Mononuclear cell (primary cell): ENCODE results near the gene MPI. TPM values are rescaled to one million over a fixed set of nuclear protein-coding genes. Genes with fewer than 3 reads are reported as not detected.

Experiments used
- H3K27me3 ChIP-seq: 2 replicates; pipeline ENCODE4 v1.6.0; 2011; ENCODE audit warnings: low read length, control low read depth; ENCODE audit not compliant: insufficient read depth
- H3K4me1 ChIP-seq: 2 replicates; pipeline ENCODE4 v1.5.1; 2011; ENCODE audit warnings: mild to moderate bottlenecking, low read length, control low read depth; ENCODE audit not compliant: insufficient read depth
- H3K4me3 ChIP-seq: 2 replicates; pipeline ENCODE4 v1.5.1; 2011; ENCODE audit warnings: mild to moderate bottlenecking, low read length, moderate library complexity
- H3K9me3 ChIP-seq: 2 replicates; pipeline ENCODE4 v1.5.1; 2011; ENCODE audit warnings: low read depth, mild to moderate bottlenecking, control low read depth, low read length
- total RNA-seq: library from RNA; depleted of rRNA; stranded (reverse); fragments of >200 nt; gene quantifications from one replicate; pipeline ENCODE4 v1.2.3, GENCODE V29; 2012

MPI gene
- total RNA-seq, 1 donor = 26.0 TPM

DNA sequence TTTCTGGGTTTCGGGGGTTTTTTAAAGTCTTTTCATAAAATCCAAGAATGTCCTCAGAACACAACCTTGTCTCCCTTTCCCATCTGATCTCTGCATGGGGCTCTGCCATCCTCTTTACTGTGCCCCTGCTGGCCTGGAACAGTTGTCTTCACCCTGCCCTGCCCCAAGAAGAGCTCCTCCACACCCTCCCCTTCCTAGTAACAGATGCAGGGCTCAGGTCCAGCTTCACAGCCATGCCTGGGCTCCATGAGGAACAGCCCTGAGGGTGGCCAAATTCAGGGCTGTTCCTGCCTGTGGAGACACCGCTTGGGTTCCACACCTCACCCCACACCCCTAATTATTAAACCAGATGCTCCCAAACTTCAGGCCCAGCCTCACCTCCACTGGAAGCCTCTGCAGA lies 34.0 kb upstream of the MPI start:
- Histone ChIP-seq H3K4me1 (peaks cover 38% of the 10 kb centered on the region), H3K4me3 (no peak overlapping the region), H3K27me3 (no peaks in the 10 kb centered on the region), H3K9me3 (no peaks in the 10 kb centered on the region)

DNA sequence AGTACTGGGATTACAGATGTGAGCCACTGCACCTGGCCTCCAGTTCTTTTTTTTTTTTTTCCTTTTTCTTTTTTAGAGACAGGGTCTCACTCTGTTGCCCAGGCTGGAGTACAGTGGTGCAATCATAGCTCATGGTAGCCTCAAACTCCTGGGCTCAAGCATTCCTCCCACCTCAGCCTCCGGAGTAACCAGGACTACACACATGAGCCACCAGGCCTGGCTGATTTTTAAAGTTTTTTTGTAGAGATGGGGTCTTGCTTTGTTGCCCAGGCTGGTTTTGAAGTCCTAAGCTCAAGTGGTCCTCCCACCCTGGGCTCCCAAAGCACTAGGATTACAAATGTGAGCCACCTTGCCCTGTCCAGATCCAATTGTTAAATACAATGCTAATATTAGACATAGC lies 33.3 kb upstream of the MPI start:
- Histone ChIP-seq H3K4me1 (peaks cover 38% of the 10 kb centered on the region), H3K4me3 (no peak overlapping the region), H3K9me3 (no peaks in the 10 kb centered on the region)

GRCh38 chr15:74857082-74857655 lies 32.7 kb upstream of the MPI start:
- H3K27me3 ChIP-seq = no peaks in the 10 kb centered on the region
- H3K4me1 ChIP-seq = peaks cover 38% of the 10 kb centered on the region
- no peak overlapping the region for H3K4me3 ChIP-seq
- H3K9me3 ChIP-seq = no peaks in the 10 kb centered on the region

More for the DNA sequence above, 33.3 kb upstream of the MPI start:
- H3K27me3 ChIP-seq = no peaks in the 10 kb centered on the region

GRCh38 chr15:74857671-74858368 lies 32.0 kb upstream of the MPI start:
- H3K27me3 ChIP-seq = no peaks in the 10 kb centered on the region
- no peaks in the 10 kb centered on the region for H3K9me3 ChIP-seq
- H3K4me1 ChIP-seq = peaks cover 38% of the 10 kb centered on the region
- no peak overlapping the region for H3K4me3 ChIP-seq

- Histone ChIP-seq H3K4me1 (peaks cover 41% of the 10 kb centered on the region), H3K27me3 (no peaks in the 10 kb centered on the region), H3K9me3 (no peaks in the 10 kb centered on the region), H3K4me3 (no peak overlapping the region)
Observed at GRCh38 chr15:74858369-74858740, 31.5 kb upstream of the MPI start.

DNA sequence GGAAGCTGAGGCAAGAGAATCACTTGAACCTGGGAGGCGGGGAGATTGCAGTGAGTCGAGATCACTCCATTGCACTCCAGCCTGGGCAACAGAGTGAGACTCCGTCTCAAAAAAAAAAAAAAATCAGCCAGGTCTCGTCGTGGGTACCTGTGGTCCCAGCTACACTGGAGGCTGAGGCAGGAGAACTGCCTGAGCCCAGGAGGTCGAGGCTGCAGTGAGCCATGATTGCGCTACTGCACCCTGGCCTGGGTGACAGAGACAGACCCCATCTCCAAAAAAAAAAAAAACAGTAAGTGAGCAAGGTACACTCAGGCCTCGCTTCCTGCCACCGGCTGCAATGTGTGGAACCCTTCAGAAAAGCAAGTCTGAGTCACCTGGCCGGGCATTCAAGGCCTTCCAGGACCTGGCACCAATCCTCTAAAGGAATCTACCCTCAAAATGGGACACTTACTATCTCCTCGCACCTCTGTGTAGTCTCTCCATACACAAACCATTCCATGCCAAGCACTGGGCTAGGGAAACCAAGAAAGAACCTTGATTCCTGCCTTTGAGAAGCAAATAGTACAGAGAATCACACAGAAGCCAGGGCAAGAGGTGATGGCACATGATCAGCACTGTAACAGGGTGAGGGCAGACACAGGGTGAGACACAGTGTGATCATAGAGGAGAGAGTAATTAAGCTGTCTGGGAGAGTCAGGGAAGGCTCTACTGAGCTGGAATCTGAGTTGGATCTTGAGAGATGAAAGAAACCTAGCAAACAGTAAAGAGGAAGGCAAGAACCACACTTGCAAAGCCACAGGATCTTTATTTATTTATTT lies 26.4 kb upstream of the MPI start:
- H3K4me1 ChIP-seq = peaks cover 65% of the 10 kb centered on the region
- no peaks in the 10 kb centered on the region for H3K9me3 ChIP-seq

GRCh38 chr15:74864296-74864695 lies 25.5 kb upstream of the MPI start:
- Histone ChIP-seq H3K4me3 (no peak overlapping the region), H3K4me1 (peaks cover 65% of the 10 kb centered on the region), H3K27me3 (no peaks in the 10 kb centered on the region), H3K9me3 (no peaks in the 10 kb centered on the region)

More for the DNA sequence above, 26.4 kb upstream of the MPI start:
- Histone ChIP-seq H3K27me3 (no peaks in the 10 kb centered on the region), H3K4me3 (no peak overlapping the region)

- no peaks in the 10 kb centered on the region for H3K27me3 ChIP-seq
- H3K4me3 ChIP-seq = no peak overlapping the region
- H3K4me1 ChIP-seq = peaks cover 67% of the 10 kb centered on the region
- no peaks in the 10 kb centered on the region for H3K9me3 ChIP-seq
Observed at GRCh38 chr15:74865316-74865715, 24.5 kb upstream of the MPI start.

DNA sequence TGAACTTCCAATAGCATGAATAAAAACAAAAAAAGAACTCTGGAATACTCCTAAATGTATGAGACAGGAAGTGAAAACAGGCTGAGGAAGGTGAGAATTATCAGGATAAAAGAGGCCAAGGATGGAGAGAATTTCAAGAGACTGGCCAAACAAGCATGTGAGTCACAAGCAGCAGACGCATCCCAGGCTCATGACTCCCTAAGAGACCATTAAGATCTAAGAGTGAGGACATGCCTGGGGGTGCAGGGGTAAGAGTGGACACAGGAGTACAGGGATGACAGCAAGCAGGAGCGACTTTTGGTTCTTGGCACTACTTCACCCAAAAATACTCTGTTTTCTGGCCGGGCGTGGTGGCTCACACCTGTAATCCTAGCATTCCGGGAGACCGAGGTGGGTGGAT lies 23.8 kb upstream of the MPI start:
- Histone ChIP-seq H3K27me3 (no peaks in the 10 kb centered on the region), H3K9me3 (no peaks in the 10 kb centered on the region), H3K4me3 (no peak overlapping the region), H3K4me1 (peaks cover 75% of the 10 kb centered on the region)

DNA sequence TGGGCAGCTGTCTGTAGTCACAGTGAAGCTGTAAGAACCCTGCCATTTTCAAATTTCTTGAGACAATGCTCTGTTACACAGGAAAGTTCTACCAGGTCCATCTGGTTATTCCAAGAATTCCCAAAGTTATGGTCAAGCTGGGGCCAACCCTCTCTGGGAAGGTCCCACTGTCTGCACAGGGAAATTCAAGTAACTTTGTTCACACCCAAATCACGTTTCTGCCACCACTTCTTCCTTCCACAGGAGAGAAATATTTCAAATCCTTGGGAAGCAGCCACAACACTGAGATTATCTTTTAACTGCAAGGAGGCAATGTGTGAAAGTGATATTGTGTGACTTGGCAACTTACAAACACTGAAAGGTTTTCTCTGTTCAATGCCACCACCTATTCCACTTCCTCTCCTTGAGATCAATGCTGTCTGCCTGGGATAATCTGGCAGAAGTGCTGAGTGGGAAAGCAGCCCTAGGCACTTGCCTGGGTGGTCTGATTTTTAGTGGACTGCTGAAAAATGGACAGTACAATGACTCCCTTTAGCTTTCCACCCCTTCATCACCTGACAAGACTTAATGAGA lies 22.3 kb upstream of the MPI start:
- Histone ChIP-seq H3K9me3 (no peaks in the 10 kb centered on the region), H3K4me3 (no peak overlapping the region), H3K27me3 (no peaks in the 10 kb centered on the region), H3K4me1 (peaks cover 89% of the 10 kb centered on the region)

GRCh38 chr15:74868059-74868458 lies 21.8 kb upstream of the MPI start:
- Histone ChIP-seq H3K4me1 (peaks cover 90% of the 10 kb centered on the region), H3K9me3 (no peaks in the 10 kb centered on the region), H3K27me3 (no peaks in the 10 kb centered on the region), H3K4me3 (no peak overlapping the region)

GRCh38 chr15:74869372-74869725 lies 20.5 kb upstream of the MPI start:
- no peaks in the 10 kb centered on the region for H3K9me3 ChIP-seq
- H3K4me3 ChIP-seq = no peak overlapping the region
- H3K27me3 ChIP-seq = no peaks in the 10 kb centered on the region
- H3K4me1 ChIP-seq = peaks cover 85% of the 10 kb centered on the region

DNA sequence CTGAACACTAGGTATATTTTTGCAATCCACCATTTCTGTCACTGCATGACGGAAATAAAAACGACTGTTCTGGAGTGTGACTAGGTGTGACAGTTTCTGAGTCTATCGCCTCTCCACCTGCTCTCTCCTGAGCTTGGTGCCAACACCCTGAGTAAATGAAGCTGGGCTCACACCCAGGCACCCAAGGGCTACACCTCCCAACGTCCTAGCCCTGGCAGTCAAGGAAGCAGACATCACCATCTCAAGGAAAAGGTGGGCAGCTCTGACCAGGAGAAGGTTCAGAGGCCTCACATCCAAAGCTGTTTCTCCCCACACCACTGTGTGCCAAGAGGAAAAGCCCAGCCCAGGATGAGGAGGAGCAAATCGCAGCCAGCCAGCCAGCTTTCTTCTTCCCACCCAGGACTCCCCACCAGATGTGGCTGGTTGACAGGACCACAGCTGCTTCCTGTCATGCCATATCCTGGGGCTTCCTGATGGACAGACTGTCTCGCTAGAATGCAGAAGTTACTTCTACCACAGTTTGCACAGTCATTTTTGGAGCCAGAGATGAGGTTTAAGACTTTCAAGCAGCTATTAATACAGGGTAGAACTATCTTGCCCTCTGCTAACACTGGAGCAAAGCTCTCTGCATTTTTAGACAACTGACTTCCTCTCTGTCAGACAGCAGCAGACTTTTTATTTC lies 20.0 kb upstream of the MPI start:
- H3K27me3 ChIP-seq = no peaks in the 10 kb centered on the region
- no peak overlapping the region for H3K4me3 ChIP-seq
- peaks cover 81% of the 10 kb centered on the region for H3K4me1 ChIP-seq
- no peaks in the 10 kb centered on the region for H3K9me3 ChIP-seq

DNA sequence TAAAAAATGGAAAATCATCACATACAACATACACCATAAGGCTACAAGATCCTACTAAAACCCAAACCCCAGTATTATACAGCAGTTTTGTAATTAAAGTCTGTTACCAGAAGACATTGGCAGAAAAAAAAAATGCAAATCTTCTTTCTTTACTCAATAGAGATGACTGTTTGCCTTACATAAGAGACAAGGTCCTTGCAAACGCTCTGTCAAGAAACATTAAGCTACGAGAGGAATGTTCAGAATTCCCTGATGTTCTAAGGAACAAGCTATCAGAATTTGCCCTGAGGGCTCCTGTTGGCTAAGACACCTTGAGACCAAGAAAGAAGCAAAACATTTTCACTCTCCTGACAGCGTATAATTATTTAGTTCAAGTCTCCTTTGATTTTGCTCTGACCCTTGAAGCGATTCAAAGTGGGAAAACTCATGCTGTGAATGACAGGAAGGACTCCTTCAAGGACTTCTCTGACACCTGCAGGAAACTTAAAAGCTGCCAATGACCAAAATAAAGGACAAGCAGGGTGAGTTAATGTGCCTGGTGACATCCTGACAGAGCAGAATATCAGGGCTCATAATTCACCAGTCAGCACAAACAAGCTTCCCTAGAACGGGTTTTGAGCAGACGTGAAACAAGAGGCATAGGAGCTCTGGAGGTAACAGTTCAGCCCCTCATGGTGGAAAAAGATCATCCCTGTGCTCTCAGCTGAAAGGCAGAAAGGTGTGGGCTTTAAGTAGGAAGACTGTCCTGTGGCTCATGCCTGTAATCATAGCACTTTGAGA lies 19.2 kb upstream of the MPI start:
- H3K4me1 ChIP-seq = peaks cover 77% of the 10 kb centered on the region
- H3K27me3 ChIP-seq = no peaks in the 10 kb centered on the region
- H3K4me3 ChIP-seq = no peak overlapping the region
- no peaks in the 10 kb centered on the region for H3K9me3 ChIP-seq
